ENCODE data around the gene RETREG3.

DNA sequence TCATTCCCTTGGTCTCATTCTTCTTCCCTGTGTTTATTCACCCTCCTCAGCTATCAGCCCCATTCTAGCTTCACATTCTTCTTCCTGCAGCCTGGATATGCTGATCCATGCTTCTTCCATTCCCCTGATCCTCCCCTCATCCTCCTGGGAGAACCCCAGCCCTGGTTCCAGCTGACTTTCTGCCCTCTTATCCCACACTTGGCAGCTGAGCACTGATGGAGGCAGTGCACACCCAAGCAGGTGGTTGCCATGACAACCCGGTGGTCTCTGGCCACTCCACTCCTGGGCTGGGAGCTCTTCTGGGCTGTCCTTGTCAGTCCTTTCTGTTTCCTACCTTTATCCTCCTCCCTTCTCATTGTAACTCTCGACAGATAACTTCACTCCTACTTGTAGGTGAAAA, 33.2 kb upstream of the RETREG3 start:
- TF ChIP-seq POLR2AphosphoS5 (IDR thresholded peaks at IDR 0.05; ENCODE audit: borderline replicate concordance, low read depth, low read length) (no peak), EZH2 (IDR thresholded peaks at IDR 0.05) (no peak), FOXP2 (optimal IDR thresholded peaks at IDR 0.05; ENCODE audit: control extremely low read depth, extremely low read length, insufficient read depth) (no peak)

Data from SK-N-MC (cell line).